SK-N-SH (cell line): ENCODE results near the gene ICE1. TPM values are rescaled to one million over a fixed set of nuclear protein-coding genes. Genes with fewer than 3 reads are reported as not detected.

Experiments
- CTCF ChIA-PET: fragments of 300-600, 350-600 bp; formaldehyde crosslinking; extraction: SDS; loops from one replicate; lab custom pipeline; 2021; lab: Yijun Ruan, JAX
- POLR2A ChIA-PET: fragments of 350-600 bp; sonication (Branson Sonifier 250); formaldehyde crosslinking; extraction: SDS; loops from one replicate; lab custom pipeline; 2020; ENCODE audit warnings: antibody characterized with exemption, inconsistent platforms; lab: Yijun Ruan, JAX
- DNase-seq: peaks from one replicate; pipeline ENCODE4 v3.0.0; 2012
- H2AFZ ChIP-seq: fragments of 200-600 bp; sonication (generic); 2 replicates; pipeline ENCODE4 v1.8.1; 2016; ENCODE audit warnings: antibody characterized with exemption, mild to moderate bottlenecking, low read depth
- H3F3A ChIP-seq: fragments of 200-600 bp; sonication (generic); replicated peaks from 2 replicates; pipeline ENCODE3; 2016; ENCODE audit warnings: antibody characterized with exemption, mild to moderate bottlenecking; ENCODE audit not compliant: insufficient read depth
- H3K27ac ChIP-seq, 2 experiments: fragments of 200-500 bp in 1 of 2; fragments of 200-600 bp in 1 of 2; sonication (Bioruptor generic) in 1 of 2; sonication (generic), shearing (Covaris generic) in 1 of 2; 2 replicates each; pipeline versions ENCODE4 v1.5.1 to v1.6.1; 2014 to 2016; ENCODE audit warnings: low read depth in 2 of 2, inconsistent platforms in 1 of 2, low read length in 1 of 2, mild to moderate bottlenecking in 1 of 2, mixed read lengths in 1 of 2
- H3K27me3 ChIP-seq: fragments of 200-600 bp; sonication (generic), shearing (Covaris generic); 2 replicates; pipeline ENCODE4 v1.6.1; 2016; ENCODE audit warnings: mixed run types; ENCODE audit not compliant: insufficient read depth
- H3K36me3 ChIP-seq, 2 experiments: fragments of 200-500 bp in 1 of 2; fragments of 200-600 bp in 1 of 2; sonication (Bioruptor generic) in 1 of 2; sonication (generic) in 1 of 2; replicated peaks in 1 of 2; 2 replicates each; pipeline versions ENCODE3 to v1.5.1; 2014 to 2016; ENCODE audit warnings: low read length in 1 of 2, mild to moderate bottlenecking in 1 of 2; ENCODE audit not compliant: insufficient read depth in 2 of 2, control insufficient read depth in 1 of 2
- H3K4me1 ChIP-seq, 2 experiments: fragments of 200-500 bp in 1 of 2; fragments of 200-600 bp in 1 of 2; sonication (Bioruptor generic) in 1 of 2; sonication (generic), shearing (Covaris generic) in 1 of 2; 2 replicates each; pipeline versions ENCODE4 v1.5.1 to v1.6.1; 2014 to 2016; ENCODE audit warnings: low read depth in 1 of 2, low read length in 1 of 2, mixed run types in 1 of 2; ENCODE audit not compliant: insufficient read depth in 2 of 2, control insufficient read depth in 1 of 2
- H3K4me2 ChIP-seq: fragments of 200-600 bp; sonication (generic), shearing (Covaris generic); 2 replicates; pipeline ENCODE4 v1.6.1; 2017; ENCODE audit warnings: mixed run types
- H3K4me3 ChIP-seq, 2 experiments: fragments of 200-500 bp in 1 of 2; fragments of 200-600 bp in 1 of 2; sonication (Bioruptor generic) in 1 of 2; sonication (generic), shearing (Covaris generic) in 1 of 2; 2 replicates each; pipeline versions ENCODE4 v1.5.1 to v1.8.1; 2014 to 2016; ENCODE audit warnings: low read depth in 2 of 2, inconsistent platforms in 1 of 2, low read length in 1 of 2, mild to moderate bottlenecking in 1 of 2, mixed read lengths in 1 of 2, moderate library complexity in 1 of 2
- H3K79me2 ChIP-seq: fragments of 200-600 bp; sonication (generic); 2 replicates; pipeline ENCODE4 v1.8.1; 2017; ENCODE audit warnings: mild to moderate bottlenecking; ENCODE audit not compliant: insufficient read depth
- H3K9ac ChIP-seq: fragments of 200-600 bp; sonication (generic); 2 replicates; pipeline ENCODE4 v1.6.1; 2017; ENCODE audit warnings: mixed run types
- H3K9me2 ChIP-seq: fragments of 200-600 bp; sonication (generic); 2 replicates; pipeline ENCODE4 v1.6.1; 2017; ENCODE audit warnings: mixed run types
- H3K9me3 ChIP-seq: fragments of 200-600 bp; sonication (generic); 2 replicates; pipeline ENCODE4 v1.6.1; 2017; ENCODE audit warnings: mixed run types, mild to moderate bottlenecking, moderate library complexity
- H4K20me1 ChIP-seq: fragments of 200-600 bp; sonication (generic); 2 replicates; pipeline ENCODE4 v1.6.1; 2017; ENCODE audit warnings: mild to moderate bottlenecking, mixed run types; ENCODE audit not compliant: insufficient read depth
- CHD2 ChIP-seq: fragments of 150-350 bp; IDR thresholded peaks from 2 replicates; pipeline ENCODE4 v1.6.1; 2018; ENCODE audit warnings: low read length; ENCODE audit not compliant: partially characterized antibody
- CTCF ChIP-seq: fragments of 200-600 bp; sonication (generic); IDR thresholded peaks from 2 replicates; pipeline ENCODE4 v1.6.1; 2017; ENCODE audit warnings: antibody characterized with exemption, mild to moderate bottlenecking, moderate library complexity
- ELF1 ChIP-seq: IDR thresholded peaks from 2 replicates; pipeline ENCODE4 v1.4.0; 2012
- FOSL2 ChIP-seq: IDR thresholded peaks from 2 replicates; pipeline ENCODE4 v1.4.0; 2012; ENCODE audit warnings: low read depth, mild to moderate bottlenecking, moderate library complexity, borderline replicate concordance
- FOXM1 ChIP-seq: IDR thresholded peaks from 2 replicates; pipeline ENCODE4 v1.4.0; 2012; ENCODE audit warnings: low read depth, mild to moderate bottlenecking
- GATA2 ChIP-seq: sonication (generic); formaldehyde crosslinking; IDR thresholded peaks from 2 replicates; pipeline ENCODE4 v1.5.0; 2020; ENCODE audit warnings: mild to moderate bottlenecking, missing genetic modification reagents
- MAX ChIP-seq: IDR thresholded peaks from 2 replicates; pipeline ENCODE4 v1.4.0; 2012; ENCODE audit warnings: low read depth
- MEF2A ChIP-seq: IDR thresholded peaks from 2 replicates; pipeline ENCODE4 v1.4.0; 2012; ENCODE audit warnings: low read depth, borderline replicate concordance
- MXI1 ChIP-seq: IDR thresholded peaks from 2 replicates; pipeline ENCODE4 v1.6.1; 2012; ENCODE audit warnings: mild to moderate bottlenecking, low read depth, low read length, improper control_type of control experiment
- RXRA ChIP-seq: IDR thresholded peaks from 2 replicates; pipeline ENCODE4 v1.4.0; 2012; ENCODE audit warnings: low read depth, mild to moderate bottlenecking, borderline replicate concordance
- SIN3A ChIP-seq: IDR thresholded peaks from 2 replicates; pipeline ENCODE4 v1.6.1; 2012; ENCODE audit warnings: low read depth, mild to moderate bottlenecking, low read length, moderate library complexity, borderline replicate concordance
- SMC3 ChIP-seq: IDR thresholded peaks from 2 replicates; pipeline ENCODE4 v1.6.1; 2012; ENCODE audit warnings: low read depth, low read length, improper control_type of control experiment
- TAF1 ChIP-seq: IDR thresholded peaks from 2 replicates; pipeline ENCODE4 v1.6.1; 2012; ENCODE audit warnings: low read depth, mild to moderate bottlenecking, low read length, moderate library complexity, borderline replicate concordance
- USF1 ChIP-seq: IDR thresholded peaks from 2 replicates; pipeline ENCODE4 v1.4.0; 2012; ENCODE audit warnings: low read depth, borderline replicate concordance
- USF2 ChIP-seq: fragments of 150-350 bp; IDR thresholded peaks from 2 replicates; pipeline ENCODE4 v1.6.1; 2017; ENCODE audit warnings: antibody characterized with exemption, low read length, low read depth, borderline replicate concordance
- YY1 ChIP-seq: IDR thresholded peaks from 2 replicates; pipeline ENCODE4 v1.4.0; 2012; ENCODE audit warnings: low read depth, mild to moderate bottlenecking
- WGBS: methylation state at CpG from one replicate; pipeline ENCODE4 v1.1.6; 2017; ENCODE audit warnings: low lambda C conversion rate; 5-methylcytosine and 5-hydroxymethylcytosine counted together
- polyA plus RNA-seq, 3 experiments: library from polyadenylated mRNA; depleted of rRNA; stranded (reverse); fragments of >200 nt; gene quantifications; 2 replicates each; pipeline ENCODE4 v1.2.3, GENCODE V29; 2012

The ICE1 gene
- polyA plus RNA-seq, 1 of the 3 experiments (the other 2 are of a cell fraction), result 9.4 TPM

GRCh38 chr5:5385331-5385662, 37.2 kb upstream of the ICE1 start:
- ChIA-PET CTCF (interaction anchor here (1.0 to 2.0 kb wide), 4 partner anchors 9 to 242 kb away, joined by 3 to 5 read pairs (median 4); no protein-coding TSS in a partner anchor), POLR2A (no interaction called here)
- Histone ChIP-seq H2AFZ (no peak overlapping the region), H3K9ac (no peak overlapping the region), H3K9me2 (no peaks in the 10 kb centered on the region), H3K27ac (no peak overlapping the region), H4K20me1 (no peaks in the 10 kb centered on the region), H3K4me3 (no peak overlapping the region), H3K27me3 (no peaks in the 10 kb centered on the region), H3K4me2 (no peak overlapping the region), H3F3A (no peaks in the 10 kb centered on the region), H3K36me3 (no peaks in the 10 kb centered on the region), H3K4me1 (peaks cover 0 to 7% of the 10 kb centered on the region in 2 experiments; a peak in 1 of 4 replicates), H3K79me2 (no peaks in the 10 kb centered on the region)
- DNase-seq, result no peak
- 49% methylated on average over 5 of the region's 8 CpGs for WGBS
- TF ChIP-seq RXRA (no peak), USF2 (no peak), SIN3A (no peak), FOXM1 (no peak), SMC3 (no peak), FOSL2 (no peak), GATA2 (CRISPR knock-in tag) (no peak), CTCF (no peak), CHD2 (no peak), TAF1 (no peak), MXI1 (no peak), MAX (no peak), USF1 (no peak), ELF1 (no peak), YY1 (no peak)
- TF ChIP-seq, all 33 proteins: peak for 0
- H3K9me3 ChIP-seq, result no peaks in the 10 kb centered on the region

- CTCF ChIA-PET, result interaction anchor here (1.1 to 2.0 kb wide), 2 partner anchors 9 to 33 kb away, joined by 5 to 7 read pairs; no protein-coding TSS in a partner anchor
Measured at GRCh38 chr5:5386329-5386728, 36.1 kb upstream of the ICE1 start.

More at GRCh38 chr5:5386329-5386728, 36.1 kb upstream of the ICE1 start:
- Histone ChIP-seq H3F3A (no peaks in the 10 kb centered on the region), H2AFZ (no peak overlapping the region), H3K27me3 (no peaks in the 10 kb centered on the region), H3K27ac (no peak overlapping the region), H3K9me3 (no peaks in the 10 kb centered on the region)
- TF ChIP-seq RXRA (no peak), MEF2A (no peak), USF2 (no peak), ELF1 (no peak), CTCF (no peak)
- TF ChIP-seq, all 33 proteins: peak for 0
- Histone ChIP-seq H3K4me1 (peaks cover 0 to 7% of the 10 kb centered on the region in 2 experiments; a peak in 1 of 4 replicates), H3K9ac (no peak overlapping the region), H4K20me1 (no peaks in the 10 kb centered on the region), H3K79me2 (no peaks in the 10 kb centered on the region), H3K9me2 (no peaks in the 10 kb centered on the region), H3K4me2 (no peak overlapping the region), H3K4me3 (no peak overlapping the region), H3K36me3 (no peaks in the 10 kb centered on the region)
- WGBS, result 85% methylated on average over 2 of the region's 2 CpGs
- POLR2A ChIA-PET, result no interaction called here
- no peak for DNase-seq
